ENCODE measurements around the gene TYRP1. TPM values are rescaled to one million over a fixed set of nuclear protein-coding genes. Genes with fewer than 3 reads are reported as not detected.

Gene TYRP1
- 0.09 and 1.1 TPM in 2 replicates for total RNA-seq (ENCODE audit: low replicate concordance)

GRCh38 chr9:12693141-12693540 lies at the start of gene TYRP1:
Gene TYRP1 (plus strand): TSS chr9:12693385. CDS start chr9:12693997, 612 bp downstream.
- no peak for TF ChIP-seq CTCF (IDR thresholded peaks at IDR 0.05; ENCODE audit: insufficient read depth, low read length)
- DNase-seq (ENCODE audit: low read depth) = no peak
- no peak within 1 kb of the TSS for H3K4me3 ChIP-seq (ENCODE audit: low read depth, low read length)

- TF ChIP-seq CTCF (IDR thresholded peaks at IDR 0.05; ENCODE audit: insufficient read depth, low read length) = no peak
- DNase-seq (ENCODE audit: low read depth) = peak; percentile 53
- H3K4me3 ChIP-seq (ENCODE audit: low read depth, low read length) = no peak overlapping the region
Observed at GRCh38 chr9:12643686-12644085, 49.5 kb upstream of the TYRP1 start.

GRCh38 chr9:12648925-12649324 lies 44.3 kb upstream of the TYRP1 start:
- H3K4me3 ChIP-seq (ENCODE audit: low read depth, low read length) = no peak overlapping the region
- DNase-seq (ENCODE audit: low read depth) = no peak
- TF ChIP-seq CTCF (IDR thresholded peaks at IDR 0.05; ENCODE audit: insufficient read depth, low read length) = no peak

GRCh38 chr9:12651125-12651524 lies 42.1 kb upstream of the TYRP1 start:
- TF ChIP-seq CTCF (IDR thresholded peaks at IDR 0.05; ENCODE audit: insufficient read depth, low read length) = no peak
- no peak for DNase-seq (ENCODE audit: low read depth)
- no peak overlapping the region for H3K4me3 ChIP-seq (ENCODE audit: low read depth, low read length)

GRCh38 chr9:12652973-12653372 lies 40.2 kb upstream of the TYRP1 start:
- H3K4me3 ChIP-seq (ENCODE audit: low read depth, low read length) = no peak overlapping the region
- no peak for DNase-seq (ENCODE audit: low read depth)
- no peak for TF ChIP-seq CTCF (IDR thresholded peaks at IDR 0.05; ENCODE audit: insufficient read depth, low read length)

GRCh38 chr9:12656803-12657202 lies 36.4 kb upstream of the TYRP1 start:
- no peak for DNase-seq (ENCODE audit: low read depth)
- TF ChIP-seq CTCF (IDR thresholded peaks at IDR 0.05; ENCODE audit: insufficient read depth, low read length) = no peak
- H3K4me3 ChIP-seq (ENCODE audit: low read depth, low read length) = no peak overlapping the region

- no peak for DNase-seq (ENCODE audit: low read depth)
- TF ChIP-seq CTCF (IDR thresholded peaks at IDR 0.05; ENCODE audit: insufficient read depth, low read length) = no peak
- no peak overlapping the region for H3K4me3 ChIP-seq (ENCODE audit: low read depth, low read length)
Observed at GRCh38 chr9:12657233-12657632, 36.0 kb upstream of the TYRP1 start.

Measured in fibroblast of the aortic adventitia (primary cell).